ENCODE data around the gene SELENOW.
"Not testable (repeated sequence)": the region's sequence is repeated elsewhere in the genome, so short reads cannot be mapped to it uniquely, and the experiment has no call there.

SELENOW gene

DNA sequence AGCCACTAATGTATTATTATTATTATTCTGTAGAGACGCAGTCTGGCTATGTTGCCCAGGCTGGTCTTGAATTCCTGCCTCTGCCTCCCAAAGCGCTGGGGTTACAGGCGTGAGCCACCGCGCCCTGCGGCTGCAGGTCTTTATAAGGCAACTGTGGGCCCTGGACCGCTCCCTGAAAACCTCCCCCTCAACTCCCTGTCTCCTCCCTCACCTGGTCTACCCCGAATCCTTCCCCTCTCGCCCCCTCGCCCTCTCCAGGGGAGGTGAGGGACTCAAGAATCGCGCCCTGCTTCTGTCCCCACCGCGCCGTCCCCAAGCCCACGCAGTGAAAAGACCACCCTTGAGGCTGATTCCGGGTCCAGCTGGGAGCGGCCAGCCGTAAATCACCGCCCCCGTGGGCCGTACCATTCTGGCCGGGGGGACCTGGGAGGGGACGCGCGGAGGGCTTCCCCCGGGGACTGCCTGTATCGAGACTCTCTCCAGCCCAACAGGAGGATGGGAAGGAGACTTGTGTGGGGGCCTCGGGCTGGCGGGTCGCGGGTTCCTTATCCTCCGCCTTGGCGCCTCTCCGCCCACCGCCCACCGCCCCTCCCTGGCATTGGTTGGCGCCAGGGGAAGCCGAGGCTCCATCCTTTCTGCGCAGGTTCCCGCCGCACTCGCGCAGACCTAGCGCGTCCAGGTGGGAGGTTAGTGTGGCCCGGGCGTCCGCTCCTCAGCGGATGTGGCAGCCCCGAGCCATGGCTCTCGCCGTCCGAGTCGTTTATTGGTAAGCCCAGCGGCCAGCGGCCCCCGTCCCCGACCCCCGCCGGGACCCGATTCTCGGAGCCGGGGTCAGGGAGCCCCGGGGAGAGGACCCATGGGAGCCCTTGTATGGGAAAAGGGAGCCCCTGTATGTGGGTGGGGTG lies at the start of gene SELENOW:
TSS of gene SELENOW (plus strand) at position 655 of the 905 bp plus-strand sequence. CDS start at position 738, 83 bp downstream.
- DNase-seq, result peak; percentile 64

DNA sequence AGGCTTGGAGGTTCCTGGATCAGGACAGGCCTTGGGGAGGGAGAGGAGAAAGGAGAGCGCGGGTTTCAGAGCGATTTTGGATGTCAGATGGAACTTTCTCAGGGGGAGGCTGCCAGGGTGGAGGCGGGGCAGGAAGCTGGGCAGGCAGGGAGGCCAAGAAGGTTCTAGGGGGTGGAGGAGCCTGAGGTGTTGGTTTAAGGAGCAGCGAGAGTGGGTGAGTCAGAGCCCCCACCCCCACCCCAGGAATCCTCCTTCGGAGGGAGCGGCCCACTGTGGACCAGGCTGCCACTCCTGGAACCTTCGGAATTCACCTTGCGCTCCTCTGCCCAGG lies 49.1 kb upstream of the SELENOW start:
- no peak for DNase-seq

DNA sequence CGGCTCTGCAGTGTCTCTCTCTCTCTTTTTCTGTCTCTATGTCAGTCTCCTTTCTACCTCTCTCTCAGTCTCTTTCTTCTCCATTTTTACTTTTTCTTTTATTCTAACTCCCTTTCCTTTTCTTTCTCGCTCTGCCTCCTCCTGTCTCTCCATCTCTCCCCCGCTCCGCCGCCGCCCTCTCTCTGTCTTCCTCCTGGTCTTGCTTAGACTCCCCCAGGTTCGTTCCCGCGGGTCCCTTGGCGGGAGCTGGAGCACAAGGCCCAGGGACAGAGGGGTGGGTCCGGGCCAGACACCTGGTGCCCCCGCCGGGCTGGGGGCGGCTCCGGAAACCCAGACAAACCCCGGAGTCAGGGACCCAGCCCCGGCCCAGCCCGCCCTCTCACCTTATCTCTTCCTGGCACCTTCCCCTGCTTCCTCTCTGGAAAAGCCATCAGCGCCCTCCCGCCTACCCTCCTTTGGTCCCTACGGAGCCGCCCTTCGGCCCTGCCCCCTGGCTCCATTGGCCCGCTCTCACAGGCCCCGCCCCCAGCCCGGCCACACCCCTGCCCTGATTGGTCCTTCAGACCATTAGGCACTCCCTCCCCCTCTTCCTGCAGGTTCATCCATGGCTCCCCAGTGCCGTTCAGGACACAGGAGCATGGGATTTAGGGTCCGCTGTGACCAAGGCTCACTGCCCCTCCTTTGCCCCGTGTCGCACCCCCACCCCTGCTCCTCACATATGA lies 48.5 kb upstream of the SELENOW start:
- no peak for DNase-seq

DNA sequence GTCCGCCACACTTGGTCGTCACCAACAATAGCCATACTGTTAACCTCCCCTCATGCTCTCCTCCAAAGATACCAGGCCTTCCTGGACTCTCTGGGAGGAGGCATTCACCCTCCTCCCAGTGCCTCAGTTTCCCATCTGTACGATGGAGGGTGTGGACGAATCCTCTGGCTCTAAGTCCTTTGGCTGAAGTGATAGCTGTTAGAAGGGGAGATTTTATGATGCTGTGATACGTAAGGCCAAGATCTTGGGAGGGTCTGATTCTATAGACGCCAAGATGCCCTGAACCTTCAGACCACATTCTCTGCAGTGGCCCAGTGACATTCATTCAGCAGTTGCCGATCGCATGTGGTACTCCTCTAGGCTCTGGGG lies 48.0 kb upstream of the SELENOW start:
- no peak for DNase-seq

DNA sequence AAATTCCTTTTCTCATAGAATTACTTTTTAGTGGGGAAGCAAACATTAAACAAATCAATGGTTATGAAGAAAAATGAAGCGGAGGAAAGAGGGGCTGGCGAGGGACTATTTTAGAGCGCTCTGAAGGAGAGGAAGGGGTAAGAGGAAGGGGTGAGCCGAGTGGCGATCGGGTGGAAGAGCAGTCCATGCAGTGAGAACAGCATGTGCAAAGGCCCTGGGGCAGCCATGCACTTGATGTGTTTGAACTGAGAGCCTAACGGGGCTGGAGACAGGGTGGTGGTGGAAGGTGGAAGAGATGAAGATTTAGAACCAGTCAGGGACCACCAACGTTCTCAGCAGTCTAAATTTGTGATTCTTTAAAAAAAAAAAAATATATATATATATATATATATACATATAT lies 47.6 kb upstream of the SELENOW start:
- DNase-seq, result no peak

DNA sequence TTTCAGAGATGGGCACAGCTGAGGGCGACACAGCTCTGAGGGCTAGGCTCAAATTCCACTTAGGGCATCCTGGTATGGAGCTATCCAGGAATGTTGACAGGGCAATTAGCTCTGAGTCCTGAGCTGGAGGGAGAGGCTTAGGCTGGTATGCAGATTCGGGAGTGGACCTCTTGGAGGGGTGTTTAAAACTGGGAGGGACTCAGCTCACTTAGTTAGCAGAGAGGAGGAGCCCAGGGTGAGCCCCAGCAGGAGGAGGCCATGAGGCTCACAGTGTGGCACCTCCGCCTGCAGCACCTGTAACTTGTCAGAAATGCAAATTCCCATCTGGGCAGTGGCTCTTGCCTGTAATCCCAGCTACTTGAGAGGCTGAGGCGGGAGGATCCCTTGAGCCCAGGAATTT lies 43.4 kb upstream of the SELENOW start:
- DNase-seq, result no peak

DNA sequence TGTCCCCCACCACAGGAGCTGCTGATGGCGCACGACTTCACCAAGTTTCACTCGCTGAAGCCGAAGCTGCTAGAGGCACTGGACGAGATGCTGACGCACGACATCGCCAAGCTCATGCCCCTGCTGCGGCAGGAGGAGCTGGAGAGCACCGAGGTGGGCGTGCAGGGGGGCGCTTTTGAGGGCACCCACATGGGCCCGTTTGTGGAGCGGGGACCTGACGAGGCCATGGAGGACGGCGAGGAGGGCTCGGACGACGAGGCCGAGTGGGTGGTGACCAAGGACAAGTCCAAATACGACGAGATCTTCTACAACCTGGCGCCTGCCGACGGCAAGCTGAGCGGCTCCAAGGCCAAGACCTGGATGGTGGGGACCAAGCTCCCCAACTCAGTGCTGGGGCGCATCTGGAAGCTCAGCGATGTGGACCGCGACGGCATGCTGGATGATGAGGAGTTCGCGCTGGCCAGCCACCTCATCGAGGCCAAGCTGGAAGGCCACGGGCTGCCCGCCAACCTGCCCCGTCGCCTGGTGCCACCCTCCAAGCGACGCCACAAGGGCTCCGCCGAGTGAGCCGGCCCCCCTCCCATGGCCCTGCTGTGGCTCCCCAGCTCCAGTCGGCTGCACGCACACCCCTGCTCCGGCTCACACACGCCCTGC lies 37.5 kb upstream of the SELENOW start:
- DNase-seq, result no peak

DNA sequence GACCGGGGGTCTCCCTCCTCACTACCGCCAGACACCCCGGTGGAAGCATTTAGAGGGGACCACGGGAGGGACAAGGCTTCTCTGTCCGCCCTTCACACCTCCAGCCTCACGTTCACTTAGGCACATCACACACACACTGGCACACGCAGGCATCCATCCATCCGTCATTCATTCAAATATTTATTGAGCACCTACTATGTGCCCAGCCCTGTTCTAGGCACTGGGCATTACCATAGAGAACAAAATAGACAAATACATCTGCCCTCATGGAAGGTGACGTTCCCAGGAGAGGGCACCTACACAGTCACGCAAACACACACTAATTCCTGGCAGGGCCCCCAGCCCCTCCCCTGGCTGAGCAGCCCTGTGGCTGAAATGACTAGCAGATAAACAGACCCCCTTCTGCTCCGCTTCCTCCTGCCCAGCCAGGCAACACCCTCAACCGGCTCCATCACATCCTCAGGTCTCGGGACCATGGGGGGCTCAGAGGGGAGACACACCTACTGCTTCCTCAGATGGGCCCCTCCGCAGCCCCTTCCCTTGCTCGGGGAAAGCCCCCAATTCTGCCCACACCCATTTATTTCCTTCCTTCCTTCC lies 36.9 kb upstream of the SELENOW start:
- no peak for DNase-seq

DNA sequence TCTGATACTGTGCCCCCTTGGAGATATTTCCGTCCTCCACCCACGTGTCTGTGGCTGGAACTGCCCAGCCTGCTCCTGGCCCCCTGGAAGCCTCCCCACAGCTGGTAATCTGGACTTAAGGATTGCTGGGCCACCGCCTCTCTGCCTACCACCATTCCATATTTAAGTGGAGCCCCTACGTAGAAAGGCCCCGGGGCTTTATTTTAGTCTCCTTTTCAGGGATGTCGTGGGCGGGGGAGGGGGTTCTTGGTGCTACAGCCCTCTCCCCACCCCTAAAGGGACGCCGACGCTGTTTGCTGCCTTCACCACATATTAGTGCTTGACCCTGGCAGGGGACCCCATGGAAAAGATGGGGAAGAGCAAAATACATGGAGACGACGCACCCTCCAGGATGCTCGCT lies 35.9 kb upstream of the SELENOW start:
- no peak for DNase-seq

DNA sequence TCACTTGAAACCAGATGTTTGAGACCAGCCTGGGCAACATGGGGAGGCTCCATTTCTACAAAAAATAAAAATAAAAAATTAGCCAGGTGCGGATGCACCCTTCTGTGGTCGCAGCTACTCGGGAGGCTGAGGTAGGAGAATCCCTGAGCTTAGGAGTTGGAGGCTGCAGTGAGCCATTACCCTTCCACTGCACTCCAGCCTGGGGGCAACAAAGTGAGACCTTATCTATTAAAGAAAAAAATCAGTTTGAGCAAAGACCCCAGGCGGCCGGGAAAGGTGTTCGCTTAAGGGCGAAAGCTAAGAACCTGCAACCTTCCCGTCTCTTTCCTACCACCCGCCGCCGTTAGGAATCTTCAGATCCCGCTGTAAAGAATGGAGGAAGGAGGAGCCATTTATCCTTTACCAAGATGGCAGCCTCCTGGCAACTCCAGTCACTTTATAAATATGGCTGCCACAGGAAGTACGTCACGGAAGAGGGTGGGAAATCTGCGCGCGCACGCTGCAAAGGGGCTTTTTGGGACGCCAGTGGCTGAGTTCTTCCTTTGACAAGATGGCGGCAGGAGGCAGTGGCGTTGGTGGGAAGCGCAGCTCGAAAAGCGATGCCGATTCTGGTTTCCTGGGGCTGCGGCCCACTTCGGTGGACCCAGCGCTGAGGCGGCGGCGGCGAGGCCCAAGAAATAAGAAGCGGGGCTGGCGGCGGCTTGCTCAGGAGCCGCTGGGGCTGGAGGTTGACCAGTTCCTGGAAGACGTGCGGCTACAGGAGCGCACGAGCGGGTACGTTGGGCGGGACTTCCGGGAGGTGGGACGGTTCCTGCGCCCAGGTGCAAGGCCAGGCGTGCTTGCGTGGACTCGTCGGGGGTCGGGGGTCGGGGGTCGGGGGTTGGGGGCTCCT lies 33.2 kb upstream of the SELENOW start, which contains the start of gene NOP53:
TSS of gene NOP53 (plus strand) at position 537 of the 892 bp plus-strand sequence. CDS start at position 551, 14 bp downstream.
- DNase-seq, result peak; percentile 96

DNA sequence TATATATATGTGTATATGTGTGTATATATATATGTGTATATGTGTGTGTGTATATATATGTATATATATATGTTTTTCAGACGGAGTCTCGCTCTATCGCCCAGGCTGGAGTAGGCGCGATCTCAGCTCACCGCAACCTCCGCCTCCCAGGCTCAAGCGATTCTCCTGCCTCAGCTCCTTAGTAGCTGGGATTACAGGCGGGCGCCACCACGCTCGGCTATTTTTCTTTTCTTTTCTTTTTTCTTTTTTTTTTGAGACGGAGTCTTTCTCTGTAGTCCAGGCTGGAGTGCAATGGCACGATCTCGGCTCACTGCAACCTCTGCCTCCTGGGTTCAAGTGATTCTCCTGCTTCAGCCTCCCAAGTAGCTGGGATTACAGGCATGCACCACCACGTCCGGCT lies 32.4 kb upstream of the SELENOW start:
- DNase-seq, result not testable (repeated sequence)

DNA sequence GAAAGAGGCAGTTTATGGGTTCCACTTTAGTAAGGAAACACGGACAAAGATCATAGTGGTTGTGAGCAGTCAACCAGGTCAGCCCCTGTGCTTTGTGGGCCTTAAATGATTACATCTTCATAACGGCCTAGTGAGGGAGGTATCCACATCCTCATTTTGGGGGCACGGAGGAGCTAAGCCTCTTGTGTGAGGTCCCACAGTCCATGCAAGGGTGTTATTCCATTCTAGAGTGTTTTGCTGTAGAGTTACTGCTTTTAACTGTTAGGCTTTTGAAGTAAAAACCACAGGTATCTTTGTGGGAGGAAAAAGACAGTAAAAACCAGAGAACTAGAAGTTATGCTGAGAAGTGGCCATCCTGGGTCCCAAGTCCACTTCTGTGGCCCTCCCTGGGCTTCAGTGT lies 29.2 kb upstream of the SELENOW start:
- no peak for DNase-seq

DNA sequence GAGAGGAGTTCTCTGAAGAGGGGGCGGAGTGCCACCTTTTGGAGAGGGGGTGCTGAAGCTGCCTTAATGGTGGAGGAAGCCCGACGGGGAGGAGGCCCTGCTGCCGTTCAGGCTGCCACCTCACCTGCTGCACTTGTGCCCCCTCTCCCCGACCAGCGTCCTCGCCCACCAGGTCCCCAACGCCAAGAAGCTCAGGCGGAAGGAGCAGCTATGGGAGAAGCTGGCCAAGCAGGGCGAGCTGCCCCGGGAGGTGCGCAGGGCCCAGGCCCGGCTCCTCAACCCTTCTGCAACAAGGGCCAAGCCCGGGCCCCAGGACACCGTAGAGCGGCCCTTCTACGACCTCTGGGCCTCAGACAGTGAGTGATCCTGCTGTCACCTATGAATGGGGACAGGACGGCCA lies 27.8 kb upstream of the SELENOW start:
- DNase-seq, result no peak

DNA sequence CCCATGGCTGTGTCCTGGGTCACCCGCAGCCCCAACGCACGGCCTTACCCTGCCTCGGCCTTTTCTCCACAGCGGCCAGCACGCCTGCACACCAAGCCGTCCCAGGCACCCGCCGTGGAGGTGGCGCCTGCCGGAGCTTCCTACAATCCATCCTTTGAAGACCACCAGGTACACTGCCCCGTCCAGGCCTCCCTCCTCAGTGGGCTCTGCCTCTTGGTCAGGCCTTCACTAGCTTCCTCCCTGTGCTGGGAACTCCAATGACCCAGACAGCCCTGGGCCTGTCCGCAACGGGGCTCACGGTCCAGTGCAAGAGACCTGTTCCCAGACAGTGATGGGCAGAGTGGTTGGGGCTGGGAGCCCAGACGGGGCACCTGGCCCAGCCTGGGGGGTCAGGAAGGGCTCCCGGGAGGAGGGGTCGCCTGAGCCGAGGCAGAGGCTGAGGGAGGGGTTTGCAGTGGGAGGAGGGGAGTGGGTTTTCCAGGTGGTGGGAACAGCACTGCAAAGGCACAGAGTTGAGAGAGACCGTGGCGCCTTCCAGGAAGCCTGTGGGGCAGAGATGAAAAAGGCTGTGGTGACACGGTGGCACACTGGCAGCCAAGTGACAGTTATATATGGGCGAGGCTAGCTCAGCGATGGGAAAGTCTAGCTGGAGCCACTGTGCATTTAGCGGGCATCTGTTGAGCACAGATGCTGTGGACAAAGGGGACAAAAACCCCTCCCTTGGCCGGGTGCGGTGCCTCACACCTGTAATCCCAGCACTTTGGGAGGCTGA lies 25.9 kb upstream of the SELENOW start:
- no peak for DNase-seq

DNA sequence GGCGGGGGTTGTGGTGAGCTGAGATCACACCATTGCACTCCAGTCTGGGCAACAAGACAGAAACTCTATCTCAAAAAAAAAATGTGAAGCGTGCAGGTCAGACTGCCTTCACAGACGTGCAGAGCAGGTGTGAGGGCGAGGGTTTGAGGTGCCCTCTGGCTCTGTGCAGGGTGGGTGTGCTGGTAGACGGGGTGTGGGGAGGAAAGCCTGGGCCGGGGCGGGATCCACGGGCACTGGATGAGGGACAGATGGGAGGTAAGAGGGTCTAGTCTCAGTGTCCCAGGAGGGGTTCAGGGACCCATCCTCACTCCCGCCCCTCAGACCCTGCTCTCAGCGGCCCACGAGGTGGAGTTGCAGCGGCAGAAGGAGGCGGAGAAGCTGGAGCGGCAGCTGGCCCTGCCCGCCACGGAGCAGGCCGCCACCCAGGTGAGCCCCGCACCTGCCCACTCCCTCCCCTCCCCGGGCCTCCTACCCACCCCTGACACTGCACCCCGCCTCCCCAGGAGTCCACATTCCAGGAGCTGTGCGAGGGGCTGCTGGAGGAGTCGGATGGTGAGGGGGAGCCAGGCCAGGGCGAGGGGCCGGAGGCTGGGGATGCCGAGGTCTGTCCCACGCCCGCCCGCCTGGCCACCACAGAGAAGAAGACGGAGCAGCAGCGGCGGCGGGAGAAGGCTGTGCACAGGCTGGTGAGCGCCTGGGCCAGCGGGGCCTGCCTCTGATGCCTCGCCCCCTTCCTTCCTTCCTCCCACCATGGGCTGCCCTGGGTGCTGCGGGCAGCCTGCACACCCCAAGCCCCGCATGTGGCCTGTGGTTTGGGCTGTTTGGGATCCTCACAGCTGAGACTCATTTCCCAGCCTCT lies 24.1 kb upstream of the SELENOW start:
- DNase-seq, result no peak

DNA sequence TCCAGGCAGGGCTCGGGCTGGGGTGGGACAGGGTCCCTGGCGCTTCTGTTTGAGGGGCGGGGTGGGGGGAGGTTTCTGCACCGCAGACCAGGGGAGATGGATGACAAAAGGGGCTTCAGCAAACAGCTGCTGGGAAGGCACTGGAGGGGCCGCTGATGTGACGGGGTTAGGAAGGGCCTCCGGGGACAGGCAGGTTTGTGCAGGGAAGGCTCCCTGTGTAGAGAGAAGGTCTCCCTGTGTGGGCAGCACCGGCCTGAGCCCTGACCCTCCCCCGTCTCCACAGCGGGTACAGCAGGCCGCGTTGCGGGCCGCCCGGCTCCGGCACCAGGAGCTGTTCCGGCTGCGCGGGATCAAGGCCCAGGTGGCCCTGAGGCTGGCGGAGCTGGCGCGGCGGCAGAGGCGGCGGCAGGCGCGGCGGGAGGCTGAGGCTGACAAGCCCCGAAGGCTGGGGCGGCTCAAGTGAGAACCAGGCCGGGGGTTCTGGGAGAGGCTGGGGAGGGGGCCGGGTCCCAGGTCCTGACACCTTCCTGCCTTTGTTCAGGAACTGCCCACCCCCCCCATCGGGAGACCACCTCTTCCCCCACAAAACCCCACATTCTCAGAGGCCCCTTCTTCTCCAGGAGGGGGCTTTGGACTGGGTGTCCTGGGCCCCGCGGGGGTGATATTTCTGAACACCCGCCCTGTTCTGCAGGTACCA lies 23.3 kb upstream of the SELENOW start:
- no peak for DNase-seq

DNA sequence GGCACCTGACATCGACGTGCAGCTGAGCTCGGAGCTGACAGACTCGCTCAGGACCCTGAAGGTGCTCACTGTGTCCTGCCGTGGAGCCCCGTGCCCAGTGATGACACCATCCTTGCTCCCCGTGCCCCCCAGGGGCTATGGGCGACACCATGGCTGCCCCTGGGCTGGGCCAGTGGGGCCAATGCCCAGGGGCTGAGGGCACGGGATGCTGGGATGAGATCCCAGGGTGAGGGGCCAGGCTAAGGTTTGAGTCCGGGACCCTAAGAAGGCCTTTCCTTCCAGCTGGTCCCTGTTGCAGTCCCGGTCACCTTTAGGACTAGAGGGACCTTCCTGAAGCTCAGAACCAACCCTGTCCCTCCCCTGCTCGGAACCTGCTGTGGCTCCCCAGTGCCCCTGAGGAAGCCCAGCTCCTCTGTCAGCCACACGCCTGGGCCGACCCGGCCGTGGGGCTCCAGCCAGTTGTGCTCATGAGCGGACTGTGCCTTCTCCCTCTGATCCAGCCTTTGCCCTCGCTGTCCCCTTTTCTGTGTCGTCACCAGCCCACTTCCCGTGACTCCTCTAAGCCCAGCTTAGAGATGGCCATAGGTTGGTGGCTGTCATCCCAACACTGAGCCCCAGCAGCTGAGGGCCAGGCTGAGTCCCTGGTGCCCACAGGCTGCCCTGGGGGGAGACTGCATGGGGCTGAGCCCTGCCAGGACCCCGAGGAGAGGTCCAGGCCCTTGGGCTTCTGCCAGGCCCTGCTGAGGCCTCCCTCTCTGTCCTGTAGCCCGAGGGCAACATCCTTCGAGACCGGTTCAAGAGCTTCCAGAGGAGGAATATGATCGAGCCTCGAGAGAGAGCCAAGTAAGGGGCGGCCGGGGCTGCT lies 22.5 kb upstream of the SELENOW start:
- DNase-seq, result no peak

DNA sequence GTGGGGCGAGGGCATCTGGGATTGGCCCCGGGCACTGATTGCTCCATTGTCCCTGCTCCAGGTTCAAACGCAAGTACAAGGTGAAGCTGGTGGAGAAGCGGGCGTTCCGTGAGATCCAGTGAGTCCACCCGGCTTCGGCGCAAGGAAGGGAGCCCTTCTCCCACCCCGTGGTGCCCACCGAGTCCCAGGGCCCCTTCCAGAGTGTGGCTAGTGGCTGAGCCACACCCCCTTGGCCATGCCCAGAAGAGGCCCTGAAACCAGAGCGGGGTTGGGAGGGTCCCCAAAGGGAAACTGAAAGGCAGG lies 21.9 kb upstream of the SELENOW start:
- DNase-seq, result no peak

Measured in activated CD4-positive, alpha-beta T cell treated with anti-CD3 and anti-CD28 coated beads for 1 hour (primary cell).